ENCODE results near the gene MST1.

MST1 gene

GRCh38 chr3:49689046-49689907 is at the start of gene MST1, which contains the start of gene RNF123:
MST1 (minus strand) TSS chr3:49689474; CDS start chr3:49688691, 783 bp downstream.
RNF123 (plus strand) TSS chr3:49689557; CDS start chr3:49691166, 1,609 bp downstream.
- peak; percentile 92 for DNase-seq

- no peak for DNase-seq
These were observed 48.9 kb upstream of the MST1 start for GRCh38 chr3:49738067-49738713.

- no peak for DNase-seq
These were observed 45.5 kb upstream of the MST1 start for GRCh38 chr3:49734752-49735151.

GRCh38 chr3:49733551-49733950 is 44.3 kb upstream of the MST1 start:
- no peak for DNase-seq

- no peak for DNase-seq
These were observed 43.3 kb upstream of the MST1 start for GRCh38 chr3:49732597-49732996.

GRCh38 chr3:49729966-49730609 is 40.8 kb upstream of the MST1 start:
- no peak for DNase-seq

GRCh38 chr3:49727924-49728361 is 38.7 kb upstream of the MST1 start:
- no peak for DNase-seq

- DNase-seq = no peak
These were observed 38.1 kb upstream of the MST1 start for GRCh38 chr3:49727154-49727923.

GRCh38 chr3:49725906-49726681 is 36.8 kb upstream of the MST1 start:
- DNase-seq = no peak

- no peak for DNase-seq
These were observed 35.3 kb upstream of the MST1 start for GRCh38 chr3:49724586-49724985.

GRCh38 chr3:49723628-49724551 is 34.6 kb upstream of the MST1 start, which contains the start of gene GMPPB:
GMPPB (minus strand) TSS chr3:49723951; CDS start chr3:49723726, 225 bp downstream.
- peak; percentile 97 for DNase-seq

- peak; percentile 69 for DNase-seq
These were observed 34.0 kb upstream of the MST1 start for GRCh38 chr3:49723296-49723627.

GRCh38 chr3:49722896-49723295 is 33.6 kb upstream of the MST1 start:
- DNase-seq = no peak

GRCh38 chr3:49721896-49722781 is 32.9 kb upstream of the MST1 start:
- DNase-seq = no peak

GRCh38 chr3:49721596-49721895 is 32.3 kb upstream of the MST1 start:
- no peak for DNase-seq

- no peak for DNase-seq
These were observed 31.8 kb upstream of the MST1 start for GRCh38 chr3:49720855-49721595.

- peak; percentile 93 for DNase-seq
These were observed 30.1 kb upstream of the MST1 start, which contains the start of gene AMIGO3 for GRCh38 chr3:49719214-49719884. AMIGO3 (minus strand) TSS chr3:49719684; CDS start chr3:49719465, 219 bp downstream.

GRCh38 chr3:49718858-49719213 is 29.6 kb upstream of the MST1 start:
- no peak for DNase-seq
